HT-29 (cell line): ENCODE measurements around the gene RAP1GAP. TPM values are rescaled to one million over a fixed set of nuclear protein-coding genes. Genes with fewer than 3 reads are reported as not detected.

Experiments used
- DNase-seq: peaks from one replicate; pipeline ENCODE4 v3.0.0-alpha.2; 2015; ENCODE audit warnings: low spot score
- total RNA-seq: library from RNA; depleted of rRNA; stranded (reverse); fragments of >200 nt; shearing (Covaris generic); gene quantifications from 2 replicates; pipeline ENCODE4 v1.2.3, GENCODE V29; 2014

The RAP1GAP gene
- total RNA-seq, 1 experiment from 2014 or later, result 69.0 TPM

DNA sequence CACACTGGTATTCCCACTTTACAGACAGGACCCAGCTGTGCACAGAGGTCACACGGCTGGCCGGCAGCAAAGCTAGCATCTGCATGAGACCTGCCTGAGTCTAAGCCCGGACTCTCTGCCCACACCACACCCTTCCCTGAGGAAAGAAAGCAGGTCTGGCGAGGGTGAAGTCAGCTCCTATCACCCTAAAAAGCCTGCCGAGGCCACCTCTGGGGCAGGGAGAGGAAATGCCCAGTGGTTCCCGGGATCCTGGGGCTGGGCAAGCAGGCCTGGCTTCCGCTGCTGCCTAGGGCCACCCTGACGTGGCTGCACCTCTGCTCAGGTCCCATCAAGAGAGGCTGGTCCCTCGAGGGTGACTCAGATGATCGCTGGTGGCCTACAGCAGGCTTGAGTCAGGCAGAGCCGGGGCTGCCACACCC lies 42.2 kb downstream of the RAP1GAP start:
- peak; percentile 56 for DNase-seq

DNA sequence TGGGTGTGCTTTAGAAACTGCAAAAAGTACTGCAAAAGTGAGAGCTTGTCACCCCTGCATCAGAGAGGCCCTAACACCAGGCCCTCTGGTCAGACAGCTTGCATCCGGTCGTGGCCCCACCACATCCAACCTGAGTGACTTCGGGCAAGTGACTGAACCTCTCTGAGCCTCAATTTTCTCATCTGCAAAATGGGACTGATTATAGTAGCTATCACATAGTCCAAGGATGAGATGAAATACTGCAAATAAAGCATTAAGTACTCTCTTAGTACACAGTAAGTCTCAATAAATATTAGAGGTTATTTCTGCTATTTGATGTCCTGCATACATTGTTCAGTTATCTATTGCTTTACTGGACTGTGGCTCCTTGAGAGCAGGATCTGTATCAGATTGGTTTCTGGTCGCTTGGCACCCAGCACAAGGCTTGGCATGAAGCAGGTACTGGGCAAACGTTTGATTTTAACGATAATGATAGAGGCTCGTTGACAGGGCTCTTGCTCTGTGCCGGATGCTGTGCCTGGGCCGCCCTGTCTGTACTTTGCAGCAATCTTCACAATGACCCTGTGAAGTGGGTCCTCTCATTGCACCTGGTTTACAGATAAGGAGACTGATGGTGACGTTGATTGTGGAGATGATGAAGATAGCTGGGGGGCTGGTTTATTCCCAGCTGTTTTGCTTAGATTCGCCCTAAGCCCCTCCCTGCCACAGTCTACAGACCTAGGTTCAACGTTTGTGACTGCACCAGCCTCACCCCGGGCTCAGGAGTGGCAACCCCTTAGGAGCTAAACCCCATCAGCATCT lies 43.6 kb downstream of the RAP1GAP start:
- DNase-seq, result no peak

DNA sequence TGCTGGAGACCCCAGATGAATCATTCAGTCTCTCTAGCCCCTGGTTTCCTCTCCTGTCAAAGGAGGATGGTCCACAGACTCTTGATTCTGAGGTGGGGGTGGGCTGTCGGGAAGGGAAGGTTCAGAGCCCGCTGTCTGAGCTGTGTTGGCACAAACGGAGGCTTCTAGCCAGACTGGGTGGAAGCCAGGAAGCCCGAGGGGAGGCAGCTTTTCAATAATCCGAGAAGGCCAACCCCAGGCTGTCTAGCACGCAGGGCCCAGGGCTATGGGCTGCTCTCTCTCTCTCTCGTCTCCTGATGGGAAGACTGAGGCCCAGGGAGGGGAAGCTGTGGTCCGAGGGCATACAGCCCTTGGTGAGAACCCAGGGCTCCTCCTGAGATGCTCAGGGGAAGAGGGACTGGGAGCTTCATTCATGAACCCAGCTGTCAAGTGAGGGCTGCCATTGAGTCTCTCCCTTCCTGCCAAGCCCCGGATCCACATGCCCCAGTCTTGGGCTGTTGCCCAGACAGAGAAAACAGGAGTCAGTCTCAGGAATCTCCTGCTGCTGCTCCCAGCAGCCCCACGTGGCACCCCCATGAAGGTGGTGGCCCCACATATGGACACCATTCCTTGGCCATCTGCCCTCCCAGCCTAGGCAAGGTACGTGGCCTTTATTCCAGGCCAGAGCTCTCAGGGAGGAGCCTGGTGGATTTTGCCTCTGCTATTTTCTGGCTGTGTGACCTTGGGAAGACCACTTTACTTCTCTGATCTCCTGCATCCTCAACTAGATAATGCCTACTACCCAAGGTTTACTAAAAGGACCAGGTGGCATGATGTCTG lies 44.4 kb downstream of the RAP1GAP start:
- no peak for DNase-seq

DNA sequence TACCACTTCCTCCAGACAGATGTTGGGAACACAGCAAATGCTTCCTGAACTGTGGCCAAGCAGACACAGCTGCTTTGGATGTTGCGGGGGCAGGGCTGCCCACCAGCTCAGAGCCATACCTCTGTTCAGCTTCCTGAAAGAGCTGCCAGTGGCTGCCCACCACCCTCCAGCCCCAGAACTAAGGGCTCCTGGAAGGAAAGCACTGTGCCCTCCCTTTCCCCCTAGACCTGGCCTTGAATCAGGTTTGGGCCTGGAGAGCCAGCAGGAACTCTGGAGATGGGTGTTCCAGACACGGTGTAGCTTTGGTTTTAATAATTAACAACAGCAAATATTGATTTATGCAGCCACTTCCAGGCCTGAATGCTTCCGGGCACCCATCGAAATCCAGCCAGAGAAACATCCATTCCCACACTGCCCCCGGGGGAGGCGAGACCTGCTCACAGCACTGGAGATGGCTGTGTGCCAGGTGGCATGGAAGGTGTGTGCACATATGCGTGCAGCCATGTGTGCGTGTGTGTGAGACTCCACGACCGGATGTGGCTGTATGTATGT lies 45.7 kb downstream of the RAP1GAP start:
- DNase-seq, result peak; percentile 90

DNA sequence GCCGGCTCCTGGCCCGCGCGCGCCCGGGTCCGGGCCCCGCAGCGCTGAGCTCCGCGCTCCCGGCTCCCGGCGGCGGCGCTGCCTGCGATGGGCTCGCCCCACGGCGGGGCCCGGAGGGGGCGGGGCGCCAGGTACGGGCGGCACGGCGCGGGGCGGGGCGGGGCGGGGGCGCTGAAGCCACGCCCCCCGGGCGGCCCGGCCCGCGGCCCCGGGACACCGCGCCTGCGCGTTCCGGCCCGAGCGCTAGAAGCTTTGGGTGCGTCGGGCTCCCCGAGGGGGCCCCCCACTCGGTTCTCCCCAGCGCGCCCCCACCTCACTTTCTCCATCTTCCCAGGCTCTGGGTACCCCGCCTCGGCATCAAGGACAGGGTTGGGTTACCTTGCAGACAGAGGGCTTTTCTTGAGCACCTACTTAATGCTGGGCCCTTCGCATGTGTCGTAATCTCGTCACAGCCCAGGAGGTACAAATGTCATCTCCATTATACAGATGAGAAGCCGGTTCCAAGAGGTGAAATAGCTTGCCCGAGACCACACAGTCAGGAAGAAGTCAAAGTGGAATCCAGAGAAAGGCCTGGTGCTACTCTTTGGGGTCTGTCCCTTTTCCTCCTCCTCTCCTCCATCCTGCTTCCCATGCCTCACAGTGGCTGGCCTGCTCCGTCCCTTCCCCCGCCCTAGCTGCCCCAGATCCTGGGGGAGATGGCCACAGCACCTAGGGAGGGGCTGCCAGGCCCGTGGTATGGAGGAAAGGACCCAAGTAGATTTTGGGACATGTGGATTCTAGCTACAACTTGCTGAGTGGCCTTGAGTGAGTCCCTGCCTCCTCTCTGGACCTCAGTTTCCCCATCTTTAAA lies 46.5 kb downstream of the RAP1GAP start:
- DNase-seq, result peak; percentile 61

DNA sequence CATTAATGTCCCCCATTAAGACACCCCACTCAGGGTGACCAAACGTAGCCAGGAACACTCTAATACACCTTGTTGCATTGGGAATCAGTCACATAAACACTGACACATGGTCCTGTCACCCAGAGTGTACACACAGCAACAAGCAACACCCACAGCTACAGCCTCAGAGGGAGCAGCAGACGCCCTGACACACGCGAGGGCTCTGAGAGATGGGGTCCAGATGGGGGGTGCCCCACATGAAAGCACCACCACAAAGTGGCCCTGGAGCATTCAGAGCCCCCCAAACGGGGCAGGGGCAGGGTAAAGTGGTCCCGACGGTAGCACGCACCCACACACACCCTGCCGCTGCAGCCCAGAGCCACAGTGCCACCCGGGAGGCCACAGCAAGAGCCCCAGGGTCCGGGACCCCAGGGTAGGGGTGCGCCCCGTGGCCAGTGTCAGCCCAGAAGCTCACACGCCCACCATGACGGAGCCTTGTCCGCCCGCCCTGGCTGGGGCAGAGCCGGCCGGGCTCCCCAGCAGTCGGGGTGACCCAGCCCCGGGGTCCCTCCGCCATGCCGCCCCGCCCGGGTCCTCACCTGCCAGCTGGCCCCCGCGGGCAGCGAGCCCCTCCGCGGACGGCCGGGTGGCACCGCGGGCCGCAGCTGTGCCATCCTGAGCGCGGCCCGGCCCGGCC lies 47.3 kb downstream of the RAP1GAP start:
- peak; percentile 17 for DNase-seq

DNA sequence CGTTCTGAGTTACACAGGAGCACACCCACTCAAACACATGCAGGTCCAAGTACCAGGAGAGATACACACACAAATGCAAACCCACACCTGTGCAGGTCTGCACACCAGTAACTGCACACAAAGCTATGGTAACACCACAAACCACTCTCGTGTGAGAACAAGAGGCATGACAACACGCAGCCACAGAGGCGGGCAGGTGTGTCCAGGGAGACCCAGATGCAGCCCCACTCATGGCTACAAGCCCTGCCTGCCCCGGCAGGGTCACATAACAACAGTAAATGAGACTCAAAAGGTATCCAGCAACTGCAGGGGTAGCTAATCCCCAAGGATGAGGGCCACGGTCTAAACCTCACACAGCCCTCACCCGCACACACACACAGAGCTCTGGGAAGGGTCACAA lies 48.1 kb downstream of the RAP1GAP start:
- no peak for DNase-seq

DNA sequence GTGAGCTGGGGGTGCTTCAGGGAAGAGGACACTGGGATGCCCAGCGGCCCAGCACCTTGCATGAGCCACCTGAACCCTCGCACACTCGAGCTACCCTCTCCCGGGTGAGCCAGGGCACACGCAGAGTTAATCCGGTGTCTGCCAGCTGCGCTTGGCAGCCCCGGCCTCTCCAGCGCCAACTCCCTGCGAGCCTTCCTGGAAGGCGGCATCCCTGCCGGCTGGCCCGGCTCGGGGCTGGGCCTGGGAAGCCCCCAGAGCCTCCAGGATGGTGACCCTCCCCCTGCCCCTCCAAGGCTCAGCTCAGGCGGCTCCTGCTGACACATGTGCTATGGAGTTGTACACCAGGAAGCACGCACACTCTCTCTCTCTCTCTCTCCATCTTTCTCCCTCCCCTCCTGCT lies 48.7 kb downstream of the RAP1GAP start:
- no peak for DNase-seq

DNA sequence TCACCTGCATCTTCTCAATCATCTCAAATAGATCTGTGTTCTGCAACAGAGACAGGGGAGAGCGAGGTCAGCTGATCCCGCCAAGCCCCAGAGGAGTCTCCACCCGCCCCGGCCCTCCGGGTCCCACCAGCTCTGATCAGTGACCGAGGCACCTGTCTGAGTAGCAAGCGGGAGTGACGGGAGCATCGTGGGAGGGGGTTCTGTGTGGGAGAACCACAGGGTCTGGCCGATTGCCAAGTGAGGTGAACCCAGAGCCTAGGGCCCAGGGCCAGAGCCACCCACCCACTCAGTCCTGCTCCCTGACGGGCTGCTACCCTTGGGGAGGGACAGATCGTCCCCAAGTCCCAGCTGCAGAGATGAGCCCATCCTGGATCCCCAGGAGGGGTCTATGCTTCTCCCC lies 49.1 kb downstream of the RAP1GAP start:
- no peak for DNase-seq

DNA sequence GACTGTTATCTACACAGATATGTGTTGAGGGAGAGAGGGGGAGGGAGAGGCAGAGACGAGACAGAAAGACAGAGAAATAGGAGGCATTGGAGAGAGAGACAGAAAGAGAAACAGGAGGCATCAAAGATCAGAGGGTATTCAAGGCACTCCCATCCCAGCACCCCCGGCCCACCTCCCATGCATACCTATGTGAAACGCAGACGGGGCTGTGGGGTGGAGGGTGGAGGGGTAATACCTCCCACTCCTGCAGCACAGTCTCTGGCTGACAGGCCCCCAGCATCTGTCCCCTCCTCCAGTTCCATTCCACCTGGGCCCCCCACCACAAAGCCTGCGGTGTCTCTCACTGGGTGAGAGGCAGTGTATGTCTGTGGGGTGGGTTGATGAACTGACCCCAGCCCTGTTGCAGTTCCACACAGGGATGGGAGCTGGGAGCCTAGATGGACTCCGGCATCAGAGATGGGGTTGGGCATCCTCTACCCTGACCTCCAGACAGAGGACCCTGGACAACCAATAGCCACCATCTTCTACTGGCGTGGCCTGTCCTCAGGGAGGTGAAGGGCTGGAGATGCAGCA lies 49.7 kb downstream of the RAP1GAP start:
- no peak for DNase-seq

DNA sequence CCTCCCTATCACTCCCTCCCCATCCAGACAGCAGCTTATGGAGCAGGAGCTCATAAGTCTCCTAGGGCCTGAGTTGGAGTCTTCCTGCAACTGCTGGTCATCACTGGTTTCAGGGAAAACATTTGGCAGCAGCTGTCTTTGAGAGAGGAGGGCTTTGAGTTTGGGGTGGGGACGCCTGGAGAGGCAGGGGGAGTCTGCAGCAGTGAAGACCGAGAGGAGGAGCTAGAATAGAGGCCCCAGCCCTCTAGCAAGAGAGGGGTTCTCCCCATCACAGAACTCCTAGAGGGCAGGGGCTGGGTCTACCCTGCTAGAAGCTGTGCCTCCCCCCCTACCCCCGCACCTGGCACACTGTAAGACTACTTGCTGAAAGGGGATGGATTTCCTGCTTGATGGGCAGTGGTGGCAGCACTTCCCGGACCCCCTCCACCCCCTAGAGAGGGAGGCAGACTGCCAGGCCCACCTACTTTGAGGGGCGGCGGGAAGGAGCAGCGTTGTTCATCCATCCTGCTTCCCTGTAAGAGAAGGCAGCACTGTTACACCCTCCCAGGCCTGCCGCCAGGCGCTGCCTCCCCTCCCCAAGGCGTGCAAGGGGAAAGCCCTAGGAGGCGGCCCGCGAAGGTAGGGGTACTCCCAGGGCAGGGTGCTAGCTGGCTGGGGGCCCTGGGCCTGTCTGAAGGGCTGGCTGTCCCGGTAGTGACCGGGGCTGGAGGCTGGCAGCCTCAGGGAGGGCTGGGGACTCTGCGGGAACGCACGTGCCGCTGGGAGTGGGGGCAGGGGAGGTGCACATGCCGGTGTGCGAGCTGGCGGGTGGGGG lies 50.4 kb downstream of the RAP1GAP start:
- no peak for DNase-seq

DNA sequence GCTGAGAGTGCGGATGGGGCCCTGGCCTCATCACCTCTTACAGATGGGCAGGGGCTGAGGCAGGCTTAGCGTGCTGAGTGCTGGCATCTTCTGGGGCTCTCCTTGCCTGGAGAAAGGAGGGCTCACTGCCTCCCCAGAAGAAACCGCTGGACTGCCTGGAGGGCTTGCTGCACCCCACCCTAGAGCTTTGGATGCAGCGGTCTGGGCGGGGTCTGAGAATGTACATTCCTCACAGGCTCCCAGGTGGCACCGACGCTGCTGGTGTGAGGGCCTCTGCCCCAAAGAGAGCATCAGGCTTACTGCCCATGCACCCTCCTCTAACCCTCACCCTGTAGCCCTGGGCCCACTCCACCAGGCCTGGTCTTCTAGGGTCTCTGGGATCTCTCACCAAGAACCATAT lies 51.1 kb downstream of the RAP1GAP start:
- DNase-seq, result no peak

DNA sequence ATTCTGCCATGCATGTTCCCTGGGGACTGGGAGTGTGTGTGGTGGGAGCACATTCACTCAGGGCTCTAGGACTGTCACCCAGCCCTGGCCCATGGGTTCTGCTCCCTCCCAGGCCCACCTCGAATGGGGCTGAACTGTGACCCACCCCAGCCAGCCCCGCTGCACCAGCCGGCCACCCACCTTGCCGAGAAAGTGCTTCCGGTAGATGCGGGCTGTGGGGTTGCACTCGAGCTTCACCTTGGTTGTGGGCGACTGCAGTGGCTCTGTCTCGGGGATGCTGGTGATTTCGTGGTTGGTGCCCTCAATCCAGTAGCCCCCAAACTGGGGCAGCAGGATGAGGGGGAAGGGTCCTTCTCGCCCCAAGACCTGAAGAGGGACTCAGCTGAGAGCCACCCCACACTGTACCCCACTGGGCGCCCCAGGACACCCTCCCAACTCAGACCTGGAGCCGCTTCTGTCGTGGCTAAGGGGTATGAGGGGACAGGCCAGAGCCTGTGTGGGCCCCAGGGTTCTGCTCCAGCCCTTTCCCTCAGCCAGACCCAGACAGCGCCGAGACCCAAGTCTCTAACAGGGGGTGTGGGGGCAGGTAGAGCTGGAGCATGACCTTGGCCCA lies 51.9 kb downstream of the RAP1GAP start:
- no peak for DNase-seq

DNA sequence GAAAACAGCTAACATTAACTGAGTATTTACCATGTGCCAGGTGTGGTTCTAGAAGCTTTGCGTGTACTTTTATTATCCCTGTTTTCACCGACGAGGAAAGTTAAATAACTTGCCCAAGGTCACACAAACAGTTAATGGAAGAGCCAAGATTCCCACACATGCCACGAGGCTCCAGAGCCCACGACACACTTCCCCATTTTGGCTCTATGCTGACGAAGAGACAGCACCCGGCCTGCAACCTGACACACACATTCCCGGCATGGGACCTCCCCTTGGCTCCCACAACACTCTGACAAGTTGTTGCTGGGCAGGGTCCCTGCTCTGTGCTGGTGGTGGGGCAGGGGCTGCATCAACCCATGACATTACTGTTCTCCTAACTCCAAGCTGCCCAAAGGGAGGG lies 52.8 kb downstream of the RAP1GAP start:
- no peak for DNase-seq

DNA sequence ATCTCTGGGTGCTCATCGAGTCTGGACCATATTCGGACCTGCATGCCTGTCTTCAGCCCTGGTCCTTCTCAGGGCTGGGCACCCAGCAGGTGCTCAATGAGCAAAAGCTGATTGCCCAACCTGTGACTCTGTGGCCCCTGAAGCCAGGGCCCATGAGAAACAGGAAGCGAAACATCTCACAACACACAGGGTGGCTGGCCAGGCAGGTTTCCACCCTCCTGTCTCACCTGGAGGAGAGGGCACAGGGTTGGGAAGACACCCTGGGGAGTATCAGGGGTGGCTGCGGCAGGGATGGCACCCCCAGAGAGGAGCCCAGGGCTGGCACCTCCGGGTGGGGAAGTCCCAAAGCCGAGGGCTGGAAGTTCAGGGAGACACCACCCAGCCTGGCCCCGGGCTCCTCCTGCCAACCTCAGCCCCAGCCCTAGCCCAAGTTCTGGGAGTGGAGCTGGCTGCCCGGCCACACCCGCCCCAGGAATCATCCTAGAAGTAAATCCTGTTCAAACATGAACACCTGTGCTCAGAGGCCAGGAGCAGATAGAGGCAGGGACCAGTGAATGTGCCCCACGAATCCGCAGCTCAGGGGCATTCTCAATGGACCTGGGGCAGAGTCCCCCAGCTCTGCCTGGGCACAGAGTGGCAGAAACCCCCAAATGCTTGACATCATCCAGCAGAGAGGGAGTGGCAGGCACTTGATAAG lies 54.6 kb downstream of the RAP1GAP start:
- no peak for DNase-seq

DNA sequence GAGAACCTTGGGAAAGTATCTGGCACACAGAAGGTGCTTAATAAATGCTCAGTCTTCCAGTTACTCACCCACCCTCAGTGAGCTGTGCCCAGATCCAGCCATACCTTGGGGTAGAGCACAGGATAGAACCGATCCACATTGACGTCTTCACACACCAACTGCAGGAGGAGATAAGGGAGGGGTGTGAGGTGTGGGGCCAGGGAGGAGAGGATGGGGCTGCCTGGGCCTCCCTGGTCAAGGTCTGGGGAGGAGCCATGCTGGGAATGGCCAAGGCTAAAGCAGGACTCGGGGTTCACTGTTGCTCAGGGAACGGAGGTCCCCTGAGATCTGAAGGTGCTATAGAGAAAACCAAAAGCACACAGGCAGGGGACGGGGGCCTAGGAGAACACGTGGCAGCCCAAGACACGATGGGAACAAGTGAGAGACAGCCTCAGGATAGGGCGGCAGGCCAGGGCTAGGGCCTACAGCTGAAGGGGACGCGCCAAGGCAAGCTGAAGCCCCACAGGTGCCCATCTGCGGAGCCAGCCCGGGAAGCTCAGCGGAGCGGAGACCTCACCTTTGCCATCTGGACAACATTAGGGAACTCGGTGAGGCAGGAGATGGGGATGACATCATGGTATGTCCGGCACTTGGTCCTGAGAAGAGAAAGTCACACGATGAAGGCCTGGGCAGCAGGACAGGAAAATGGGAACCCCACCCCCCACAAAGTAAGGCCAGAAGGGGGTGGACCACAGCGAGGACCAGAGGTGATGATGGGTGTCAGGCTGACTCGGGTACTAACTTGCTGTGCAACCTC lies 55.9 kb downstream of the RAP1GAP start:
- no peak for DNase-seq

DNA sequence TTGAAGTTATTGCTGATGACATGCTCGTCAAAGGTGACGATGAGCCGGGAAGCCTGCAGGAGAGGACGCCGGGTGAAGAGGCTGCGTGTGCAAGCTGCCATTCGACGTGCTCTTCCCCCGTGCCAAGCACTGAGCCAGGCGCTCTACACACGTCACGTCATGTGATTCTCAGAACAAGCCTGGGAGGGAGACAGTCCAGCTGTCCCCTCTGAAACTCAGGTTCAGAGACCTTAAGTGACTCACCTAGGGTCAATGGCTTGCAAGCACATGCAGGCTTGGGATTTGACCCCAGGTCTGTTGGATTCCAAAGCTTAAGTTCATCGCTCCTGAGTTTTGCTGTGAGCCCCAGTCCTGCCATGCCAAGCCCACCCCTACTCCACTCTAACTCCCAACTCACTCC lies 57.1 kb downstream of the RAP1GAP start:
- DNase-seq, result no peak
